ENCODE measurements around the gene SLC24A3. TPM values are rescaled to one million over a fixed set of nuclear protein-coding genes. Genes with fewer than 3 reads are reported as not detected.

SLC24A3 gene
- total and polyA plus RNA-seq, 4 donors, result 1.9 to 8.4 (median 5.8) TPM

GRCh38 chr20:19218411-19218810 is 6.0 kb downstream of the SLC24A3 start:
- ATAC-seq (ENCODE audit: insufficient read depth, low FRiP score), result no peak
- peaks cover 0 to 4% (median 0%) of the 10 kb centered on the region in 3 donors for H3K27me3 ChIP-seq (ENCODE audit: control insufficient read depth in 3 of 3, insufficient read depth in 3 of 3, low read length in 2 of 3)
- no peaks in the 10 kb centered on the region for H3K9me3 ChIP-seq (ENCODE audit: control insufficient read depth in 4 of 4, insufficient read depth in 3 of 4, low read length in 3 of 4)
- H3K4me3 ChIP-seq, result no peak overlapping the region
- H3K9ac ChIP-seq (ENCODE audit: insufficient read depth in 1 of 2, low read length in 2 of 2), result no peak overlapping the region
- H3K36me3 ChIP-seq (ENCODE audit: control insufficient read depth in 4 of 4, insufficient read depth in 4 of 4, low read length in 4 of 4), result no peaks in the 10 kb centered on the region
- H3K27ac ChIP-seq (ENCODE audit: low read depth in 1 of 2, low read length in 1 of 2), result no peak overlapping the region
- WGBS, 2 donors, result 84 to 87% methylated on average over 2 of the region's 2 CpGs
- peaks cover 0 to 11% (median 3%) of the 10 kb centered on the region in 5 donors for H3K4me1 ChIP-seq (ENCODE audit: control insufficient read depth in 5 of 5, insufficient read depth in 5 of 5, low read length in 5 of 5)
- TF ChIP-seq CTCF (IDR thresholded peaks at IDR 0.05; ENCODE audit: control extremely low read depth, extremely low read depth), result no peak
- DNase-seq, result no peak

GRCh38 chr20:19222520-19223040 is 10.1 kb downstream of the SLC24A3 start:
- ATAC-seq (ENCODE audit: insufficient read depth, low FRiP score), result no peak
- Histone ChIP-seq H3K4me1 (ENCODE audit: control insufficient read depth in 5 of 5, insufficient read depth in 5 of 5, low read length in 5 of 5) (peaks cover 0 to 3% (median 0%) of the 10 kb centered on the region in 5 donors), H3K4me3 (no peak overlapping the region), H3K9ac (ENCODE audit: insufficient read depth in 1 of 2, low read length in 2 of 2) (no peak overlapping the region), H3K9me3 (ENCODE audit: control insufficient read depth in 4 of 4, insufficient read depth in 3 of 4, low read length in 3 of 4) (no peaks in the 10 kb centered on the region), H3K27me3 (ENCODE audit: control insufficient read depth in 3 of 3, insufficient read depth in 3 of 3, low read length in 2 of 3) (no peaks in the 10 kb centered on the region), H3K27ac (ENCODE audit: low read depth in 1 of 2, low read length in 1 of 2) (no peak overlapping the region), H3K36me3 (ENCODE audit: control insufficient read depth in 4 of 4, insufficient read depth in 4 of 4, low read length in 4 of 4) (no peaks in the 10 kb centered on the region)
- no peak for TF ChIP-seq CTCF (IDR thresholded peaks at IDR 0.05; ENCODE audit: control extremely low read depth, extremely low read depth)
- 67 to 88% methylated on average over 1 to 2 of the region's 2 CpGs for WGBS, 2 donors
- no peak for DNase-seq

GRCh38 chr20:19223640-19224039 is 11.2 kb downstream of the SLC24A3 start:
- DNase-seq (no peak), ATAC-seq (ENCODE audit: insufficient read depth, low FRiP score) (no peak)
- WGBS, 2 donors, result 94 to 96% methylated on average over 7 of the region's 7 CpGs
- Histone ChIP-seq H3K9me3 (ENCODE audit: control insufficient read depth in 4 of 4, insufficient read depth in 3 of 4, low read length in 3 of 4) (no peaks in the 10 kb centered on the region), H3K4me1 (ENCODE audit: control insufficient read depth in 5 of 5, insufficient read depth in 5 of 5, low read length in 5 of 5) (peaks cover 0 to 3% (median 0%) of the 10 kb centered on the region in 5 donors), H3K27ac (ENCODE audit: low read depth in 1 of 2, low read length in 1 of 2) (no peak overlapping the region), H3K27me3 (ENCODE audit: control insufficient read depth in 3 of 3, insufficient read depth in 3 of 3, low read length in 2 of 3) (no peaks in the 10 kb centered on the region), H3K9ac (ENCODE audit: insufficient read depth in 1 of 2, low read length in 2 of 2) (no peak overlapping the region), H3K4me3 (no peak overlapping the region), H3K36me3 (ENCODE audit: control insufficient read depth in 4 of 4, insufficient read depth in 4 of 4, low read length in 4 of 4) (no peaks in the 10 kb centered on the region)
- TF ChIP-seq CTCF (IDR thresholded peaks at IDR 0.05; ENCODE audit: control extremely low read depth, extremely low read depth), result no peak

Data from lung (tissue), 12 donors.